H7 (cell line): ENCODE measurements around the gene CUZD1. TPM values are rescaled to one million over a fixed set of nuclear protein-coding genes. Genes with fewer than 3 reads are reported as not detected.
"Not testable (repeated sequence)": the region's sequence is repeated elsewhere in the genome, so short reads cannot be mapped to it uniquely, and the experiment has no call there.

Source experiments
- DNase-seq: peaks from one replicate; pipeline ENCODE4 v3.0.0; 2012
- H3K27me3 ChIP-seq: 2 replicates; pipeline ENCODE4 v1.6.0; 2011; ENCODE audit warnings: mild to moderate bottlenecking, low read length; ENCODE audit not compliant: control insufficient read depth, insufficient read depth
- H3K36me3 ChIP-seq: replicated peaks from 2 replicates; pipeline ENCODE4 v1.5.1; 2011; ENCODE audit warnings: low read length; ENCODE audit not compliant: control insufficient read depth, insufficient read depth
- H3K4me3 ChIP-seq: 2 replicates; pipeline ENCODE4 v1.5.1; 2011; ENCODE audit warnings: low read depth, mild to moderate bottlenecking, control low read depth, low read length, moderate library complexity; ENCODE audit not compliant: insufficient read depth
- total RNA-seq: library from RNA; depleted of rRNA; stranded (reverse); fragments of >200 nt; shearing (Covaris generic); gene quantifications from 2 replicates; pipeline ENCODE4 v1.2.3, GENCODE V29; 2014; rRNA removed

CUZD1 gene, protein sequence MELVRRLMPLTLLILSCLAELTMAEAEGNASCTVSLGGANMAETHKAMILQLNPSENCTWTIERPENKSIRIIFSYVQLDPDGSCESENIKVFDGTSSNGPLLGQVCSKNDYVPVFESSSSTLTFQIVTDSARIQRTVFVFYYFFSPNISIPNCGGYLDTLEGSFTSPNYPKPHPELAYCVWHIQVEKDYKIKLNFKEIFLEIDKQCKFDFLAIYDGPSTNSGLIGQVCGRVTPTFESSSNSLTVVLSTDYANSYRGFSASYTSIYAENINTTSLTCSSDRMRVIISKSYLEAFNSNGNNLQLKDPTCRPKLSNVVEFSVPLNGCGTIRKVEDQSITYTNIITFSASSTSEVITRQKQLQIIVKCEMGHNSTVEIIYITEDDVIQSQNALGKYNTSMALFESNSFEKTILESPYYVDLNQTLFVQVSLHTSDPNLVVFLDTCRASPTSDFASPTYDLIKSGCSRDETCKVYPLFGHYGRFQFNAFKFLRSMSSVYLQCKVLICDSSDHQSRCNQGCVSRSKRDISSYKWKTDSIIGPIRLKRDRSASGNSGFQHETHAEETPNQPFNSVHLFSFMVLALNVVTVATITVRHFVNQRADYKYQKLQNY
- total RNA-seq, result 0.11 and 1.1 TPM in 2 replicates

DNA sequence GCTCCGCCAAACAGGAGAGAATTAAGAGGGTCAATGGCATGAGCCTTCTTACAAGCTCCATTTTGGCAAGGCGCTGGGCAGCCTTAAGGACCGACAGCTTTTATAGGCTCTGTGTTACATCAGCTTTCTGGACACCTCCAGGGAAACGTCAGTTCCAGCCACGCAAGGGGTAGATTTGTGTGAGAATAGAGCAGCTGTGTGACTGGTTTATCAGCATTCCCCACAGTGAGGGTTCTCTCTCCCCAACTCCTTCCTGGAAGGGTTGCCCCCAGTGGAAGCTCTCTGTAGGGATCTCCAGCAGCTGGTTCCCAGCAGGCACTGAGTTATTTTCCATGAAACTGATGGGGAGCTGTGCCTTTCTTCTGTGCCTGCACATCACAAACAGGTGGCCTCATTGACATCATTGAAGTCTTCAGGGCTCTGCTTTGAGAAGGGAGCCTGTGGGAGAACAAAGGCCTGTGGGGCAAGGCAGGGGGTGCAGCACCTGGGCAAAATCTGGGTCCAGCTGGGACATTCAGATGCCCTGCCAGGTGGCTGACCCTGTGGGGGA lies at the start of gene CUZD1:
TSS of gene CUZD1 (minus strand) at position 75 of the 550 bp plus-strand sequence. CDS start at position 61, 14 bp downstream.
- Histone ChIP-seq H3K36me3 (no peaks in the 10 kb centered on the region), H3K27me3 (no peaks in the 10 kb centered on the region), H3K4me3 (no peak within 1 kb of the TSS)
- peak; percentile 61 for DNase-seq

DNA sequence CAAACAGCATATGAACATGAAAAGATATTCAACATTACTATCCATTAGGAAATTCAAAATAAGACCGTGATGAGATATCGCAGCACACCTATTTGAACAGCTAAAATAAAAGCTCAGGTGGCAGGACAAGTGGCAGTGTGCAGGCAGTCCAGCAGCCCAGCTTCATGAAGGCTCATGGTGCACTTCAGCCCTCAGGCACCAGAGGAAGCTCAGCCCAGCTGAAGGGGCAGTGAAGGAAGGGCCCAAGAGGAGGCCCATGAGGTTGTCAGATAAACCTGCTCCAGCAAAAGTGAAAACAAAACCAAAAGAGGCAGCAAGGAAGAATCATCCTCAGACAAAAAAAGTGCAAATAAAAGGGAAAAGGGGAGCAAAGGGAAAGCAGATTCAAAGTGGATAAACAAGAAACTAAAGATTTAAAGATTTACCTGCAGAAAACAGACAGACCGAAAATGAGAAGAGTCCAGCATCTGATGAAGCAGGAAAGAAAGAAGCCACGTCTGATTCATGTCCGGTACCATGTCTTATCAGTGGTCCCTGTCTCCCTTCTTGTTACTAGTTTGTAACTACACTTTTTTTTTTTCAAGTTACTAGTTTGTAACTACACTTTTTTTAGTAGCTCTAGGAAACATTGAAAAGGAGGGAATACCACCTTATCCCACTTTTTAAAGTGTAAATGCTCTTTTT lies 48.7 kb upstream of the CUZD1 start:
- Histone ChIP-seq H3K36me3 (no peaks in the 10 kb centered on the region), H3K4me3 (no peak overlapping the region), H3K27me3 (no peaks in the 10 kb centered on the region)
- DNase-seq, result no peak

DNA sequence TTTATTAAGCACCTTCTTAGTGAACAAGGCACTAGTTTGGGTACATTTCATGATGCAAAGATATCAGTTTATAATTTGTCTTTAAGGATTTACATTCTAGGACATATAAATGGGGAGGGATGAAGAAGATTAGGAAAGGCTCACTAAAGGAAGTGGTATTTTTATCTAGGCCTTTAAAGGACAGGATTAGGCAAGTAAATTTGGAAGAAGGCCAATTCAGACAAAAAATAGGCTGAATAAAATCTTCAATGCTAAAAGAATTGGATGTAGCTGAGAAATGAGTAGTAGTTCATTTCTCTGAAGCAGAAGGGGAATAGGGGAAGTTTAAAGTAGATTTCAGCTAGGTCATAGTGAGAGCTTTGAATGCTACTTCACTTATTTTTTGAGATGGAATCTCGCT lies 38.5 kb upstream of the CUZD1 start:
- Histone ChIP-seq H3K27me3 (peaks cover 13% of the 10 kb centered on the region), H3K36me3 (no peaks in the 10 kb centered on the region), H3K4me3 (no peak overlapping the region)
- no peak for DNase-seq

DNA sequence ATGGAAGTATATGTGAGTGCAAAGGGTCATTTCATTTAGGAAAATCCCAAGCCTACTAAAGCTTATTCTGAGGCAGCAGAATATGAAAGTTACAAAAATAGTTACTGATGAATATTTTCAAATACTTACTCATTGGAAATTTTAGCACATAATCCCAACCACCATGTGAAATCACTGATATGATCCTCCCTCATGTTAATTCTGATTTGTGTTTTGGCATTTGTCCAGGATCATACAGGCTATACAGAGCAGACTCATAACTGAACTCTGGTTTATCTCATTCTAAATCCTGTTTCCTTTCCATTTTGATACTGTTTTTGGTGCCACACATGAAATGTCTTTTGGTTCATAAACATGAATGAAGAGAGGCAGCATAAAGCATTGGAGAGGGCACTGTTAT lies 37.1 kb upstream of the CUZD1 start:
- no peak for DNase-seq
- Histone ChIP-seq H3K36me3 (no peaks in the 10 kb centered on the region), H3K4me3 (no peak overlapping the region), H3K27me3 (peaks cover 15% of the 10 kb centered on the region)

DNA sequence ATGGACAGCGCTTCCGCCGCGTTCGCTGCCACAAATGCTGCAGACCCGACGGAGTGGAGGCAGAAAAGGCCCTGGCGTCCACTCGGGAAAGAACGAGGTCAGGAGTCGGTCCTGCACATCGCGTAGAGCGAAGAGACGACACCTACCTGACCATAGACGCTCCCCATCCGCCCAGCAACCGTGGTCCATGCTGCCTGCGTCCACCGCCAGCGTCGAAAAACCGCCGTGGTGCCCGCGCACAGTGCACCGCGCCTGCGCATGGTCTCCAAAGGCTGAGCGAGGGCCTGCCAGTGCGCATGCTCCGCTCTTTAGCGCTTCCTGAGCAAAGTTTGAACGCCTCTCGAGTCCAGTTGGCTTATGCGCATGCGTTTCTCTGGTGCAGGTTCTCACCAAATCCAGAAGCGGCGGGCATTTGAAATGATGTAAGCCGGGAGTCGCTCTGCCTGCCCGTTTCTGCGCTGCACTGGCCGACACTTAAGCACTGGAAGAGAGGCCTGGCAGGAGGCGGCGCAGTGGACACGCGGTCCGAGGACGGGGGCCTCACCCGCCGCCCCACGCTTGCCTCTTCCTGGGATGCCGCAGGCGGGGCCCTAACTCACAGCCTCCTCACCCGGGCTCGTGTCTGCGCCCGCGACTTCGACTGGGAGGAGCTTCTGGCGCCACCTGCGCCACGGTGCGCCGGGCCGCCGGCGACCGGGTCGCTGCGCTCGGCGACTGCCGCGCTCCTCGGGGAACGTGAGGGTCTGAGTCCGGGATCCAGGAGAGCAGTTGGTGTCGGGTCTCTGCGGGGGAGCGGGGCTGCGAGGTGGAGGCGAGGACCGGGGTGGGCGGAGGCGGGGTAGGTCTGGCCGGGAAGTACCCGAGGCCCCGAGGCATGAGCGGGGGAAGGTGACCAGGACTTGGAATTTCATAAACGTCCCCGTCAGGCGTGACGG lies 33.9 kb upstream of the CUZD1 start, which contains the start of gene FAM24B:
TSS of gene FAM24B (minus strand) at position 243 of the 935 bp plus-strand sequence. CDS start 29,066 bp downstream, outside the sequence.
- DNase-seq, result peak; percentile 28
- Histone ChIP-seq H3K4me3 (peak within 1 kb of the TSS; percentile 41), H3K27me3 (peaks cover 15% of the 10 kb centered on the region), H3K36me3 (no peaks in the 10 kb centered on the region)

DNA sequence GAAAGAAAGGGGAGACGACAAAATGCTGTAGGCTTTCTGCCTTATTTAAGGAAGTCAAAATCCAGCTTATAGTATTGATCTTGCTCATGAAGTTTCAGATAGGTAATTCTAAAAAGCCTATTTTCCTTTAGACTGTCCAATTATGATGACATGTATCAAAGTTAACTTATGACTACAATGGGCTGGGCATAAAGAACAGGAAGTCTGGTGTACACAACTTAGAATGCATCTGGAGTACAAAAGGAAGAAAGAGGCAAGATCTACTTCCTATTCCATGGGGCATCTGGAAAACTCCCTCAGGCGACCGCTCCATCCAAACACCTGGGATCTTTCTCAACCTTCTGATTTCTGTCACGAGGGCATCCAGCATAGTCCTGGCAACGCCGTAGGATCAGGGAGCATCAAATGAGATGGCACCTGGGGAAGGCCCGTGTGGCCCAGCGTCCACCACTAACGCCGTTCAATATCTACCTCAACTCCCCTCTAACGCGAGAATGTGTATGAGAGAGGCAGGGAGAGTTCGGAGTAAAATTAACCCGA lies 33.2 kb upstream of the CUZD1 start:
- Histone ChIP-seq H3K36me3 (no peaks in the 10 kb centered on the region), H3K27me3 (peaks cover 15% of the 10 kb centered on the region), H3K4me3 (peak overlapping the region; percentile 41)
- no peak for DNase-seq

DNA sequence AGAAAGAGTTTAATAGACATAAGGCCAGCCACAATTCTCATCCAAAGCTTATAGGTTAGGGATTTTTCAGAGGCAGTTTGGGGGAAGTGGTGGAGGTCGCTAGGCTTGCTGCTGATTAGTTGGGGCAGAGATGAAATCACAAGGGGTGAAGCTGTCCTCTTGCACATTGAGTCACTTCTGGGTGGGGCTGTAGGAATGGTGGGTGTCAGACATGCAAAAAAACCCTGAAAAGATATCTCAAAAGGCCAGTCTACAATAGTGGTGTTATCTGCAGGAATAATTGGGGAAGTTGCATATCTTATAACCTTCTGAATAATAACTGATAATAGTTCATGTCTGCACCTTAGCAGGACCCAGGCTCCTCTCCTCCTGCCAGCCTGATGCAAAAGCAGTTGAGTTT lies 31.6 kb upstream of the CUZD1 start:
- DNase-seq, result no peak

DNA sequence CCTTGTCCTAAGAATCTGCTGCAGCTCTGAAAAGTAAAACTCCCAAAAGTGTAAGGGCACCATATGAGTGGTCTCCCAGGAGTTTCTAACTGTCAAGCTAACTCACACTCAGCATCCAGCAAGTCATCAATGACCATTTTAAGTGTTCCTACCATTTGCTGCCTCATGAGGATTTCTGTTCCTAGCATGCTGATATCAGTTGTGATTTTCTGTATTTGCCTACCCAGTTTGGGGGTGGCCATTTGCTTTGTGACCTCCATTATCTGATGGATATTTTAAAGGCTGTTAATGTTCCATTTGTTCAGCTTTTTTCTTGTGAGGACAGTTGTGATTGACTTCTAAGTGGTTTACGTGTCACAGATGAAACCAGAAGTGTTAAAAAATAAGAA lies 30.8 kb upstream of the CUZD1 start:
- Histone ChIP-seq H3K4me3 (no peak overlapping the region), H3K36me3 (no peaks in the 10 kb centered on the region), H3K27me3 (peaks cover 15% of the 10 kb centered on the region)
- DNase-seq, result no peak

More for the DNA sequence above, 31.6 kb upstream of the CUZD1 start:
- H3K27me3 ChIP-seq, result peaks cover 15% of the 10 kb centered on the region
- no peak overlapping the region for H3K4me3 ChIP-seq
- no peaks in the 10 kb centered on the region for H3K36me3 ChIP-seq

DNA sequence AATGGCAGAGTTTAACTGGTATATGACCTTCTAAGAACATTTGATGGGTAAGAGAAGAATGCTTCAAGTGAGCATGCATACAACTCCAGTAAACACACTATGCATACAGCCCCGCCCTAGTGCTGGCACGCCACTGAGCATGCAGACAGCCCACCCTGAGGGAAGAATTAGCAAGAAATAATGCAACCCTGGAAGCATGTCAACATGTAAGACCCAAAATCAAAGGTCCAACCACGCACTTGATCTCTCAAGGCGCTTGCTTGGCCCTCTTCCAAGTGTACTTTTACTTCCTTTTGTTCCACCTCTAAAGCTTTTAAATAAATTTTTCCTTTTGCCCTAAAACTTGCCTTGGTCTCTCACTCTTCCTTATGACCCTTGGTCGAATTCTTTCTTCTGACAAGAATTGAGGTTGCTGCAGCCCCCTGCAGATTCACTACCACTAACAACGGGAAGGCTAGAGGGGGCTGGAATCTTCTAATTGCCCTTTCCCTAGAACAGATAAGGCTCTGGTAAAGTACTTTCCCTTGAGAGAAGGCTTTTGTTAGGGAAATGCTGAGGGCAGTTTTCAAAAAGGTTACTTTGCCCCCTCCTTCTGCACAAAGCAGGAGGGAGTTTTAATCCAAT lies 30.3 kb upstream of the CUZD1 start:
- Histone ChIP-seq H3K27me3 (peaks cover 14% of the 10 kb centered on the region), H3K4me3 (no peak overlapping the region), H3K36me3 (no peaks in the 10 kb centered on the region)
- peak; percentile 59 for DNase-seq

DNA sequence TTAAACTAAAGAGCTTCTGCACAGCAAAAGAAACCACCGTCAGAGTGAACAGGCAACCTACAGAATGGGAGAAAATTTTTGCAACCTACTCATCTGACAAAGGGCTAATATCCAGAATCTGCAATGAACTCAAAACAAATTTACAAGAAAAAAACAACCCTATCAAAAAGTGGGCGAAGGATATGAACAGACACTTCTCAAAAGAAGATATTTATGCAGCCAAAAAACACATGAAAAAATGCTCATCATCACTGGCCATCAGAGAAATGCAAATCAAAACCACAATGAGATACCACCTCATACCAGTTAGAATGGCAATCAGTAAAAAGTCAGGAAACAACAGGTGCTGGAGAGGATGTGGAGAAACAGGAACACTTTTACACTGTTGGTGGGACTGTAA lies 26.3 kb upstream of the CUZD1 start:
- not testable (repeated sequence) for DNase-seq, H3K27me3 ChIP-seq, H3K4me3 ChIP-seq, H3K36me3 ChIP-seq

DNA sequence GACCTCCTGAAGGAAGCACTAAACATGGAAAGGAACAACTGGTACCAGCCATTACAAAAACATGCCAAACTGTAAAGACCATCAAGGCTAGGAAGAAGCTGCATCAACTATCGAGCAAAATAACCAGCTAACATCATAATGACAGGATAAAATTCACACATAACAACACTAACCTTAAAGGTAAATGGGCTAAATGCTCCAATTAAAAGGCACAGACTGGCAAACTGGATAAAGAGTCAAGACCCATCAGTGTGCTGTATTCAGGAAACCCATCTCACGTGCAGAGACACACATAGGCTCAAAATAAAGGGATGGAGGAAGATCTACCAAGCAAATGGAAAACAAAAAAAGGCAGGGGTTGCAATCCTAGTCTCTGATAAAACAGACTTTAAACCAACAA lies 23.1 kb upstream of the CUZD1 start:
- not testable (repeated sequence) for H3K36me3 ChIP-seq, H3K27me3 ChIP-seq, H3K4me3 ChIP-seq, DNase-seq

DNA sequence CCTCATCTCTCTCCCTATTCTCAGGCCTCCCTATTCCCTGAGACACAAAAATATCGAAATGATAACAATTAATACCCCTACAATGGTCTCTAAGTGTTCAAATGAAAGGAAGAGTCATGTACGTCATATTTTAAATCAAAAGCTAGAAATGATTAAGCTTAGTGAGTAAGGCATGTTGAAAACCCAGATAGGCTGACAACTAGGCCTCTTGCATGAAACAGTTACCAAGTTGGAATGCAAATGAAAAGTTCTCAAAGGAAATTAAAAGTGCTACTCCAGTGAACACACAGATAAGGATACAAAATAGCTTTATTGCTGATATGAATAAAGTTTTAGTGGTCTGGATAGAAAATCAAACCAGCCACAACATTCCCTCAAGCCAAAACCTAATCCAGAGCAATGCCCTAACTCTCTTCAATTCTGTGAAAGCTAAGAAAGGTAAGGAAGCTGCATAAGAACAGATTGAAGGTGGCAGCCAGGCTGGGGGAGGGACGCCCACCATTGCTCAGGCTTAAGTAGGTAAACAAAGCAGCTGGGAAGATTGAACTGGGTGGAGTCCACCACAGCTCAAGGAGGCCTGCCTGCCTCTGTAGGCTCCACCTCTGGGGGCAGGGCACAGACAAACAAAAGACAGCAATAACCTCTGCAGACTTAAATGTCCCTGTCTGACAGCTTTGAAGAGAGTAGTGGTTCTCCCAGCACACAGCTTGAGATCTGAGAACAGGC lies 21.3 kb upstream of the CUZD1 start:
- not testable (repeated sequence) for H3K4me3 ChIP-seq, H3K36me3 ChIP-seq, H3K27me3 ChIP-seq, DNase-seq

DNA sequence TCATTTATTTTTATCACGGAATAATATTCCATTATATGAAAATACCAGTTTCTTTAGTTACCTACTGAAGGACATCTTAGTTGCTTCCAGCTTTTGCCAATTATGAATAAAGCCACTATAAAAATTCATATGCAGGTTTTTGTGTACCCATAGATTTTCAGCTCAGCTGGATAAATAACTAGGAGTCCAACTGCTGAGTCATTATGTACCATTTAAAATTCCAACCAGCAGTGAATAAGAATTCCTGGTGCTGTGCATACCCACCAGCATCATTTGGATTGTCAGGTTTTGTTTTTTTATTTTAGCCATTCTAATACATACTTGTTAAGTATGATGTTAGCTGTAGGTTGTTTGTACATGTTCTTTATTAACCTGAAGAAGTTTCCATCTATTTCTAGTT lies 19.2 kb upstream of the CUZD1 start:
- no peak for DNase-seq
- H3K36me3 ChIP-seq, result no peaks in the 10 kb centered on the region
- no peak overlapping the region for H3K4me3 ChIP-seq
- H3K27me3 ChIP-seq, result no peaks in the 10 kb centered on the region
